Measurements from ENCODE around the gene CD99.

GRCh38 chrX:2696698-2697215, 5.7 kb downstream of the CD99 start:
- no peak for TF ChIP-seq POLR2A (IDR thresholded peaks at IDR 0.05; ENCODE audit: low read length)
- no peak for TF ChIP-seq GATA1 (IDR thresholded peaks at IDR 0.05; ENCODE audit: low read depth, low read length)
